ENCODE results near the gene CAPN13. TPM values are rescaled to one million over a fixed set of nuclear protein-coding genes. Genes with fewer than 3 reads are reported as not detected.

CAPN13 gene
- total RNA-seq, 1 experiment from 2014 or later: 5.7 TPM

- H3K56ac ChIP-seq (ENCODE audit: insufficient read length, low read depth, low read length): no peak overlapping the region
- no peak overlapping the region for H2AFZ ChIP-seq (ENCODE audit: low read length)
- H3K23me2 ChIP-seq (ENCODE audit: insufficient read length, low read depth, low read length, poor library complexity, severe bottlenecking): no peaks in the 10 kb centered on the region
- H3K4me3 Mint-ChIP-seq: no peak overlapping the region
- no peaks in the 10 kb centered on the region for H3K79me2 ChIP-seq (ENCODE audit: insufficient read depth, low read length)
- no peak for TF ChIP-seq CTCF (conservative IDR thresholded peaks at IDR 0.05)
- H3K14ac ChIP-seq (ENCODE audit: insufficient read depth, low read length): no peak overlapping the region
- peaks cover 18% of the 10 kb centered on the region in 2 experiments for H3K4me1 Mint-ChIP-seq
- H3K27ac ChIP-seq (ENCODE audit: insufficient read length, low read depth, low read length): no peak overlapping the region
- H3K9ac ChIP-seq (ENCODE audit: extremely low read depth, insufficient read length, low read length): no peak overlapping the region
- H4K8ac ChIP-seq (replicated peaks; ENCODE audit: insufficient read length, low read depth, low read length): no peak overlapping the region
- H2AK5ac ChIP-seq (ENCODE audit: insufficient read length, low read length): no peak overlapping the region
- H4K5ac ChIP-seq (ENCODE audit: insufficient read length, low read depth, low read length): no peak overlapping the region
- H3K27me3 Mint-ChIP-seq (ENCODE audit: low read depth): peaks cover 2% of the 10 kb centered on the region; the same call in 1 of the 2 replicates
- no peak overlapping the region for H2BK12ac ChIP-seq (ENCODE audit: insufficient read length, low read depth, low read length)
- H3K79me1 ChIP-seq (ENCODE audit: insufficient read depth, low read depth, low read length, poor library complexity, severe bottlenecking): no peaks in the 10 kb centered on the region
- H3T11ph ChIP-seq (ENCODE audit: low read length): no peak overlapping the region
- H4K20me1 ChIP-seq (ENCODE audit: control insufficient read depth, insufficient read depth, insufficient read length): no peaks in the 10 kb centered on the region
- H3K27me3 ChIP-seq (ENCODE audit: insufficient read depth, low read length): no peaks in the 10 kb centered on the region; the same call in 1 of the 2 replicates
- no peaks in the 10 kb centered on the region for H3K9me3 Mint-ChIP-seq
- H2BK20ac ChIP-seq (ENCODE audit: low read depth, low read length, poor library complexity, severe bottlenecking): no peak overlapping the region
- no peak overlapping the region for H2BK15ac ChIP-seq (ENCODE audit: low read depth, low read length)
- H4K91ac ChIP-seq (ENCODE audit: insufficient read length, low read depth, low read length): no peak overlapping the region
- H2BK120ac ChIP-seq (ENCODE audit: low read depth, low read length, poor library complexity, severe bottlenecking): no peak overlapping the region
- WGBS (ENCODE audit: extremely low coverage, insufficient read length, low lambda C conversion rate): no CpG with 5 or more reads among the region's 7 CpGs
- H3K23ac ChIP-seq (ENCODE audit: insufficient read length, low read depth, low read length): no peak overlapping the region
- no peak overlapping the region for H3K27ac Mint-ChIP-seq
- no peak overlapping the region for H3K4me2 ChIP-seq (ENCODE audit: insufficient read depth, insufficient read length, low read length)
- no peaks in the 10 kb centered on the region for H3K9me3 ChIP-seq (ENCODE audit: control insufficient read depth, low read depth, low read length)
- no peak overlapping the region for H3K4ac ChIP-seq (ENCODE audit: low read depth, low read length)
- no peak for DNase-seq
- H3K36me3 Mint-ChIP-seq (ENCODE audit: insufficient read depth in 1 of 3, low read depth in 3 of 3): no peaks in the 10 kb centered on the region
- H2BK5ac ChIP-seq (ENCODE audit: insufficient read length, low read length): no peak overlapping the region
- no peak overlapping the region for H3K18ac ChIP-seq (ENCODE audit: insufficient read length, low read depth, low read length)
- no peaks in the 10 kb centered on the region; the same call in 1 of the 2 replicates for H3K4me1 ChIP-seq (ENCODE audit: insufficient read depth, low read length)
These were observed 68.9 kb downstream of the CAPN13 start for GRCh38 chr2:30738141-30738911.
